MCF 10A (cell line): Measurements from ENCODE around the gene SMYD3. TPM values are rescaled to one million over a fixed set of nuclear protein-coding genes. Genes with fewer than 3 reads are reported as not detected.
A peak's percentile ranks its signal among the peaks of the same experiment; 100 is the strongest.

ENCODE experiments used
- BruUV-seq: library from RNA; stranded (reverse); fragments of 400-500 nt; replicated peaks from 2 replicates; lab custom pipeline; 2021; lab: Mats Ljungman, UMichigan
- CTCF ChIA-PET: fragments of 300-600 bp; sonication (Branson Sonifier 250); formaldehyde crosslinking; extraction: SDS; loops from one replicate; lab custom pipeline; 2021; ENCODE audit warnings: antibody characterized with exemption, inconsistent platforms; lab: Yijun Ruan, JAX
- POLR2A ChIA-PET: fragments of 300-600, 350-650 bp; sonication (Branson Sonifier 250); formaldehyde crosslinking; extraction: SDS; loops from one replicate; lab custom pipeline; 2020; ENCODE audit warnings: antibody characterized with exemption, inconsistent platforms; lab: Yijun Ruan, JAX
- DNase-seq: peaks from one replicate; pipeline ENCODE4 v3.0.0-alpha.2; 2018; ENCODE audit not compliant: unreplicated experiment
- H3K27ac Mint-ChIP-seq: one replicate; pipeline ENCODE4 v1.8.0; 2022; ENCODE audit warnings: mild to moderate bottlenecking, low read depth, mixed read lengths; ENCODE audit not compliant: unreplicated experiment
- H3K27me3 Mint-ChIP-seq: one replicate; pipeline ENCODE4 v1.8.0; 2022; ENCODE audit warnings: mixed read lengths; ENCODE audit not compliant: insufficient read depth, unreplicated experiment
- H3K36me3 Mint-ChIP-seq: one replicate; pipeline ENCODE4 v1.8.0; 2022; ENCODE audit warnings: mild to moderate bottlenecking, moderate library complexity, mixed read lengths; ENCODE audit not compliant: insufficient read depth, unreplicated experiment
- H3K4me1 Mint-ChIP-seq: one replicate; pipeline ENCODE4 v1.8.0; 2022; ENCODE audit warnings: mixed read lengths; ENCODE audit not compliant: insufficient read depth, unreplicated experiment
- H3K4me3 Mint-ChIP-seq: one replicate; pipeline ENCODE4 v1.8.0; 2022; ENCODE audit warnings: mild to moderate bottlenecking, moderate library complexity, mixed read lengths; ENCODE audit not compliant: unreplicated experiment
- H3K9me3 Mint-ChIP-seq: one replicate; pipeline ENCODE4 v1.8.0; 2022; ENCODE audit warnings: mixed read lengths; ENCODE audit not compliant: unreplicated experiment
- intact Hi-C: fragments of 100-400 bp; cut with micrococcal nuclease; formaldehyde crosslinking; loops from 2 replicates; pipeline ENCODE4 v1.14.1; 2022
- total RNA-seq: library from RNA; stranded (reverse); gene quantifications from 2 replicates; pipeline ENCODE4 v1.2.3, GENCODE V29; 2022
- TF ChIP-seq, protein P1 (sequence below): fragments of 200-600 bp; IDR thresholded peaks from one replicate; pipeline ENCODE4 v1.8.0; 2022; ENCODE audit warnings: antibody characterized with exemption, mild to moderate bottlenecking; ENCODE audit not compliant: unreplicated experiment

SMYD3 gene
- total RNA-seq, 1 experiment from 2014 or later: 26.9 TPM

DNA sequence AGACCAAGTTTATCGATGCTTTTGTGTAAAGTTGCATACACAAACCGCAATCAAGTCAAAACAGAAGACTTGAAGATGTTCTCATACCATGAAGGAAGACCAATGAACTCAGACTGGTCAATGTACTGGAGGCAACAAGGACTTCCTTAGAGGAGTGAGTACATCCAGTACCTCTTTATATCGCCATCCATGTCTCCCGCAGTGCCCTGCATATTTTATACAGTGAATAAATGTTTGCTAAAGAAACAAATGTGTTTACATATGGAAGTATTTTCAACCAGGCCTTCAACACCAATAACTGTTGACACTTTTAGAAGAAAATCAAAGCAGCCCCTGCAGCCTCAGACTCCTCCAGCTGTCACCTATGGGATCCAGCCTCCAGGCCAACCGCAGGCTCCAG, 125.6 kb downstream of the SMYD3 start:
- TF ChIP-seq, protein P1, sequence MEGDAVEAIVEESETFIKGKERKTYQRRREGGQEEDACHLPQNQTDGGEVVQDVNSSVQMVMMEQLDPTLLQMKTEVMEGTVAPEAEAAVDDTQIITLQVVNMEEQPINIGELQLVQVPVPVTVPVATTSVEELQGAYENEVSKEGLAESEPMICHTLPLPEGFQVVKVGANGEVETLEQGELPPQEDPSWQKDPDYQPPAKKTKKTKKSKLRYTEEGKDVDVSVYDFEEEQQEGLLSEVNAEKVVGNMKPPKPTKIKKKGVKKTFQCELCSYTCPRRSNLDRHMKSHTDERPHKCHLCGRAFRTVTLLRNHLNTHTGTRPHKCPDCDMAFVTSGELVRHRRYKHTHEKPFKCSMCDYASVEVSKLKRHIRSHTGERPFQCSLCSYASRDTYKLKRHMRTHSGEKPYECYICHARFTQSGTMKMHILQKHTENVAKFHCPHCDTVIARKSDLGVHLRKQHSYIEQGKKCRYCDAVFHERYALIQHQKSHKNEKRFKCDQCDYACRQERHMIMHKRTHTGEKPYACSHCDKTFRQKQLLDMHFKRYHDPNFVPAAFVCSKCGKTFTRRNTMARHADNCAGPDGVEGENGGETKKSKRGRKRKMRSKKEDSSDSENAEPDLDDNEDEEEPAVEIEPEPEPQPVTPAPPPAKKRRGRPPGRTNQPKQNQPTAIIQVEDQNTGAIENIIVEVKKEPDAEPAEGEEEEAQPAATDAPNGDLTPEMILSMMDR: no peak
- intact Hi-C loops: no loop called here
- BruUV-seq: no TSS peak
- Mint-ChIP-seq H3K9me3 (no peaks in the 10 kb centered on the region), H3K27ac (no peak overlapping the region), H3K27me3 (no peaks in the 10 kb centered on the region), H3K4me3 (no peak overlapping the region), H3K36me3 (no peaks in the 10 kb centered on the region), H3K4me1 (peaks cover 9% of the 10 kb centered on the region)
- DNase-seq: no peak
- POLR2A ChIA-PET: interaction anchor here (0.5 to 0.7 kb wide), 2 partner anchors 31 to 137 kb away, joined by 3 read pairs; no protein-coding TSS in a partner anchor
- CTCF ChIA-PET: interaction anchor here (0.6 to 1.2 kb wide), 2 partner anchors 16 to 126 kb away, joined by 3 read pairs; partner anchors contain the start of gene SMYD3

DNA sequence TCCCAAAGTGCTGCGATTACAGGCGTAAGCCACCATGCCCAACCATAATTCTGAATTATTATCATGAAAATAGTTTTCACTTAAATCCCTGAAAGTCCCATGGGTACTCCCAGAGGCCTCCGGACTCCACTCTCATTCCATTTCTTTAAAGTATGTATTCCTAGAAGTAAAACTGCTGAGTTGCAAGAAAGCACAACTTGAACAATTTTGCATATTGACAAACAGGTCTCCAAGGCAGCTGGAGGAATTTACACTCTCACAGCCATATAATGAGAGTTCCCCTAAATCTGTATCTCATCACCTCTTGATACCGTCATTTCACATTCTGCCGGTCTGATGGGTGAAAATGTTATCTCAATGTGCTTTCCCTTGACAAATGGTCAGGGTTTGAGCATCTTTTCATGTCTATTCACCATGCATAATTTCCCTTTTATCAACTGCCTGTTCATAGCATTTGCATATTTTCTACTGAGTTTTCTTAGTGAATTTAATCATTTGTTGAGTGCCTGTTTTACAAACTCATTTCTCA, 129.4 kb downstream of the SMYD3 start:
- Mint-ChIP-seq H3K4me1 (no peaks in the 10 kb centered on the region), H3K36me3 (no peaks in the 10 kb centered on the region), H3K9me3 (no peaks in the 10 kb centered on the region), H3K4me3 (no peak overlapping the region), H3K27me3 (no peaks in the 10 kb centered on the region), H3K27ac (no peak overlapping the region)
- CTCF ChIA-PET: interaction anchor here (0.7 to 1.1 kb wide), 2 partner anchors 25 to 35 kb away, joined by 3 read pairs; no protein-coding TSS in a partner anchor
- no TSS peak for BruUV-seq
- intact Hi-C loops: no loop called here
- POLR2A ChIA-PET: interaction anchor here (0.7 kb wide), 1 partner anchor 18 kb away, joined by 3 read pairs; no protein-coding TSS in a partner anchor
- DNase-seq: no peak
- TF ChIP-seq, protein P1: no peak

DNA sequence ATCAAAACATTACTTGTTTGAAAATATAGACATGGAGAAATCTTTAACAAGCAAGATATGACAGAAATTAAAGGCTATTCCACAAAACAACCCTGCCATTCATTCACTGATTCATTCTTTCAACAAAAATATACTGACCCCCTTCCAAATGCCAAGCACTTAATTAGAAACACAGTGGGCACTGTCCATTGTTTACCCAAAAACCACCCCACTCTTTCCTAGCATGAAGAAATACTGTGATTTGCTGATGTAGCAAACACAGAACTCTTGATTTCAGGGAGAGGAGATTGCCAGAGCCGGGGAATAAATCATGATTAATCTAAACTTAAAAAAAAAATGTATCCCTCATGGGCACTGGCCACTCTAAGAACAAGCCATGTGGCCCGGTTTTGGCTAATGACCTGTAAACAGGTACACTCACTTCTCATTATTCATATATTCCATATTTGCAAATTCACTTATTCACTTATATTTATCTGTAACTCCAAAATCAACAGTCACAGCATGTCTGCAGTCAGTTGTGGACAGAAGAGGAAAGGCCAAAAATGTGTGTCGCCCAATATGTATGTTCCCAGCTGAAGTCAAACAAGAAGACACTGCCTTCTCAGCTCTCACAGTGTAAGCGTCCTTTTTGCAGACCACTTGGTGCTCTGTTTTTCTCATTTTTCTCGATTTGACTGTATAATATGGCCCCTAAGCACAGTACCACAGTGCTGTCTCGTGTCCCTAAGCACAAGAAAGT, 133.1 kb downstream of the SMYD3 start:
- no TSS peak for BruUV-seq

DNA sequence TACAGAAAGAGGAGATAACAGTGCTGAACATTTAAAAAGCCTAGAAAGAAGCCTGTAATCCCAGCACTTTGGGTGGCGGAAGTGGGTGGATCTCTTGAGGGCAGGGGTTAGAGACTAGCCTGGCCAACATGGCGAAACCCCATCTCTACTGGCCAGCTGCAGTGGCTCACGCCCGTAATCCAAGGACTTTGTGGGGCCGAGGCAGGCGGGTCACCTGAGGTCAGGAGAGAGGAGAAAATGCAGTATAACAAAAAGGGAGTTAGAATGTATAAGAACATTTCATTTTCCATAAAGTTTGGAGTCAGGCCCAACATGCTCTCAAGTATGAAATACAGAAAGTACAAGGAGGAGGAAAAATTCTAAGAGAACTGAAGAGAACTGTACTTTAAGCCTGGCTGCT, 134.5 kb downstream of the SMYD3 start:
- Mint-ChIP-seq H3K4me1 (no peaks in the 10 kb centered on the region), H3K27ac (no peak overlapping the region), H3K4me3 (no peak overlapping the region), H3K36me3 (no peaks in the 10 kb centered on the region), H3K9me3 (no peaks in the 10 kb centered on the region), H3K27me3 (no peaks in the 10 kb centered on the region)
- BruUV-seq: no TSS peak
- ChIA-PET CTCF (interaction anchor here (0.6 to 1.2 kb wide), 2 partner anchors 77 to 170 kb away, joined by 3 to 4 read pairs; no protein-coding TSS in a partner anchor), POLR2A (interaction anchor here (0.7 kb wide), 1 partner anchor 152 kb away, joined by 3 read pairs; no protein-coding TSS in a partner anchor)
- TF ChIP-seq, protein P1: no peak
- intact Hi-C loops: no loop called here
- no peak for DNase-seq

More for the DNA sequence above, 133.1 kb downstream of the SMYD3 start:
- intact Hi-C loops: no loop called here
- no peaks in the 10 kb centered on the region for H3K27me3 Mint-ChIP-seq
- no peaks in the 10 kb centered on the region for H3K9me3 Mint-ChIP-seq
- H3K4me3 Mint-ChIP-seq: no peak overlapping the region
- no peaks in the 10 kb centered on the region for H3K36me3 Mint-ChIP-seq
- H3K4me1 Mint-ChIP-seq: no peaks in the 10 kb centered on the region
- POLR2A ChIA-PET: no interaction called here
- CTCF ChIA-PET: no interaction called here
- H3K27ac Mint-ChIP-seq: peak overlapping the region; percentile 33
- DNase-seq: no peak
- TF ChIP-seq, protein P1: no peak
